Calu3 (cell line): ENCODE measurements around the gene MPHOSPH9. TPM values are rescaled to one million over a fixed set of nuclear protein-coding genes. Genes with fewer than 3 reads are reported as not detected.

Experiments used
- BruUV-seq: library from RNA; stranded (reverse); fragments of 400-500 nt; replicated peaks from 2 replicates; lab custom pipeline; 2021; lab: Mats Ljungman, UMichigan
- CTCF ChIA-PET: fragments of 300-600 bp; sonication (Branson Sonifier 250); formaldehyde crosslinking; loops from one replicate; lab custom pipeline; 2022; ENCODE audit warnings: antibody characterized with exemption; lab: Charles Lee
- DNase-seq: peaks from one replicate; pipeline ENCODE4 v3.0.0; 2022
- H3K27ac Mint-ChIP-seq: one replicate; pipeline ENCODE4 v1.8.0; 2022; ENCODE audit warnings: mixed read lengths; ENCODE audit not compliant: unreplicated experiment
- H3K27me3 Mint-ChIP-seq: one replicate; pipeline ENCODE4 v1.8.0; 2022; ENCODE audit warnings: mixed read lengths; ENCODE audit not compliant: unreplicated experiment
- H3K36me3 Mint-ChIP-seq: one replicate; pipeline ENCODE4 v1.8.0; 2022; ENCODE audit warnings: mild to moderate bottlenecking, moderate library complexity, mixed read lengths; ENCODE audit not compliant: insufficient read depth, unreplicated experiment
- H3K4me1 Mint-ChIP-seq: one replicate; pipeline ENCODE4 v1.8.0; 2022; ENCODE audit warnings: mild to moderate bottlenecking, low read depth, mixed read lengths; ENCODE audit not compliant: unreplicated experiment
- H3K4me3 Mint-ChIP-seq: one replicate; pipeline ENCODE4 v1.8.0; 2022; ENCODE audit warnings: mild to moderate bottlenecking, low read depth, moderate library complexity, mixed read lengths; ENCODE audit not compliant: unreplicated experiment
- H3K9me3 Mint-ChIP-seq: one replicate; pipeline ENCODE4 v1.8.0; 2022; ENCODE audit warnings: low read depth, mixed read lengths; ENCODE audit not compliant: unreplicated experiment
- CTCF ChIP-seq: fragments of 200-600 bp; IDR thresholded peaks from one replicate; pipeline ENCODE4 v1.8.0; 2022; ENCODE audit warnings: antibody characterized with exemption; ENCODE audit not compliant: unreplicated experiment
- intact Hi-C: fragments of 100-400 bp; cut with micrococcal nuclease; formaldehyde crosslinking; loops from one replicate; pipeline ENCODE4 v1.10.0; 2022; ENCODE audit not compliant: unreplicated experiment
- total RNA-seq: library from RNA; stranded (reverse); gene quantifications from 2 replicates; pipeline ENCODE4 v1.2.3, GENCODE V29; 2022

Gene MPHOSPH9
- total RNA-seq, 1 experiment from 2014 or later = 69.5 TPM

- no peaks in the 10 kb centered on the region for H3K9me3 Mint-ChIP-seq
- H3K36me3 Mint-ChIP-seq = peaks cover 44% of the 10 kb centered on the region
Measured at GRCh38 chr12:123187637-123188036, 45.3 kb downstream of the MPHOSPH9 start.

GRCh38 chr12:123180171-123180570 lies 52.8 kb downstream of the MPHOSPH9 start:
- intact Hi-C loops = no loop called here
- Mint-ChIP-seq H3K4me3 (no peak overlapping the region), H3K36me3 (peaks cover 24% of the 10 kb centered on the region), H3K27ac (no peak overlapping the region), H3K9me3 (no peaks in the 10 kb centered on the region), H3K4me1 (no peaks in the 10 kb centered on the region), H3K27me3 (no peaks in the 10 kb centered on the region)
- no peak for TF ChIP-seq CTCF
- BruUV-seq = no TSS peak
- DNase-seq = no peak
- CTCF ChIA-PET = interaction anchor here (0.6 kb wide), 1 partner anchor 15 kb away, joined by 5 read pairs; no protein-coding TSS in a partner anchor

More at GRCh38 chr12:123187637-123188036, 45.3 kb downstream of the MPHOSPH9 start:
- BruUV-seq = no TSS peak
- DNase-seq = no peak
- Mint-ChIP-seq H3K27ac (no peak overlapping the region), H3K4me3 (no peak overlapping the region), H3K4me1 (no peaks in the 10 kb centered on the region), H3K27me3 (no peaks in the 10 kb centered on the region)
- CTCF ChIA-PET = interaction anchor here (0.6 kb wide), 1 partner anchor 12 kb away, joined by 3 read pairs; no protein-coding TSS in a partner anchor
- intact Hi-C loops = no loop called here
- no peak for TF ChIP-seq CTCF

- no peak overlapping the region for H3K27ac Mint-ChIP-seq
- BruUV-seq = no TSS peak
- no peaks in the 10 kb centered on the region for H3K27me3 Mint-ChIP-seq
- DNase-seq = no peak
- CTCF ChIA-PET = no interaction called here
- H3K4me3 Mint-ChIP-seq = no peak overlapping the region
- H3K9me3 Mint-ChIP-seq = no peaks in the 10 kb centered on the region
- intact Hi-C loops = no loop called here
- H3K4me1 Mint-ChIP-seq = no peaks in the 10 kb centered on the region
- TF ChIP-seq CTCF = no peak
- H3K36me3 Mint-ChIP-seq = peaks cover 7% of the 10 kb centered on the region
Measured at GRCh38 chr12:123171967-123172366, 61.0 kb downstream of the MPHOSPH9 start.

GRCh38 chr12:123167329-123167728 lies 65.6 kb downstream of the MPHOSPH9 start:
- H3K9me3 Mint-ChIP-seq = no peaks in the 10 kb centered on the region
- peaks cover 12% of the 10 kb centered on the region for H3K36me3 Mint-ChIP-seq
- BruUV-seq = no TSS peak
- intact Hi-C loops = no loop called here
- H3K4me1 Mint-ChIP-seq = peaks cover 27% of the 10 kb centered on the region
- H3K27ac Mint-ChIP-seq = no peak overlapping the region
- CTCF ChIA-PET = no interaction called here
- no peaks in the 10 kb centered on the region for H3K27me3 Mint-ChIP-seq
- TF ChIP-seq CTCF = no peak
- no peak for DNase-seq
- no peak overlapping the region for H3K4me3 Mint-ChIP-seq
